ENCODE results near the gene BHMT.
A peak's percentile ranks its signal among the peaks of the same experiment; 100 is the strongest.
"Not testable (repeated sequence)": the region's sequence is repeated elsewhere in the genome, so short reads cannot be mapped to it uniquely, and the experiment has no call there.

Gene BHMT

GRCh38 chr5:79111960-79112702, 522 bp downstream of the BHMT start:
- DNase-seq (ENCODE audit: low spot score) = no peak

- DNase-seq (ENCODE audit: low spot score) = no peak
These were observed 1.1 kb downstream of the BHMT start for GRCh38 chr5:79112703-79113058.

DNA sequence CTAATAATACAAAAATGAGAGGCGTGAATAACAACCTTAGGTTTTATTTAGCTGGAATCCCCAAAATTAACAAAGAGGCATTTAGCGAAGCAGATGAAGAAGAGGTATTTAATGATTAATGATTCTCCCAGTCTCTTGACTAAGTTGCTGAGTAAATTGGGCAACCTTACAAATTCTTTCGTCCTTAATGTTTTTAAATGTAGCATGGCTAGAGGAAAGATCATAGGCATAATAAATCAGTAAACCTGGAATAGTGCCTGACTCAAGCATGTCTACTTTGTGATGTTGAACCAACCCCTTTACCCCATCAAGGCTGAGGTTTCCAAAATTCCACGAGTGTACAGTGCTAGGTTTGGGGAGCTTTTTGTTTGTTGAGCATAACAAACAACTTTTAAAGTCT, 7.9 kb downstream of the BHMT start:
- DNase-seq (ENCODE audit: low spot score) = no peak

DNA sequence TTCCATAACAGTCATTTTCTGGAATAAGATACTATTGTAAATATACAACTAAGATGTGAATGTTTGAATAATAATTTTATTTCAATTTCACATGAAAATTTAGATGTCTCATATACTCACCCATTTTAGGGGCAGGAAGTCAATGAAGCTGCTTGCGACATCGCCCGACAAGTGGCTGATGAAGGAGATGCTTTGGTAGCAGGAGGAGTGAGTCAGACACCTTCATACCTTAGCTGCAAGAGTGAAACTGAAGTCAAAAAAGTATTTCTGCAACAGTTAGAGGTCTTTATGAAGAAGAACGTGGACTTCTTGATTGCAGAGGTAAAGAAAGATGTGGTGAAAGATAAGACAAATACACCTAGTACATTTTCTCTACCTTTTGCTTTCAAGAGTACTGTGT, 8.6 kb downstream of the BHMT start:
- DNase-seq (ENCODE audit: low spot score) = no peak

GRCh38 chr5:79122973-79123372, 11.4 kb downstream of the BHMT start:
- DNase-seq (ENCODE audit: low spot score) = no peak

GRCh38 chr5:79124607-79125006, 13.0 kb downstream of the BHMT start:
- DNase-seq (ENCODE audit: low spot score) = no peak

DNA sequence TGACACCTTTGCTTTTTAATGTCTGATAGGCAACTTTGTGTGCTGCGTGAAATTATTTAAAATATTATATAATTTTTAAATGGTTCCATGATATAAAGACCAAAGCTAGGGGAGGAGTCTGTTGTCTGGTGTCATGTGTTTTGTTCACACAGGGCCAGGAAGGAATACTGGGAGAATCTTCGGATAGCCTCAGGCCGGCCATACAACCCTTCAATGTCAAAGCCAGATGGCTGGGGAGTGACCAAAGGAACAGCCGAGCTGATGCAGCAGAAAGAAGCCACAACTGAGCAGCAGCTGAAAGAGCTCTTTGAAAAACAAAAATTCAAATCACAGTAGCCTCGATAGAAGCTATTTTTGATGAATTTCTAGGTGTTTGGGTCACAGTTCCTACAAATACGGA, 19.2 kb downstream of the BHMT start:
- no peak for DNase-seq (ENCODE audit: low spot score)

GRCh38 chr5:79133121-79133656, 21.6 kb downstream of the BHMT start:
- peak; percentile 68 for DNase-seq (ENCODE audit: low spot score)

GRCh38 chr5:79133657-79134451, 22.2 kb downstream of the BHMT start:
- DNase-seq (ENCODE audit: low spot score) = peak; percentile 62

DNA sequence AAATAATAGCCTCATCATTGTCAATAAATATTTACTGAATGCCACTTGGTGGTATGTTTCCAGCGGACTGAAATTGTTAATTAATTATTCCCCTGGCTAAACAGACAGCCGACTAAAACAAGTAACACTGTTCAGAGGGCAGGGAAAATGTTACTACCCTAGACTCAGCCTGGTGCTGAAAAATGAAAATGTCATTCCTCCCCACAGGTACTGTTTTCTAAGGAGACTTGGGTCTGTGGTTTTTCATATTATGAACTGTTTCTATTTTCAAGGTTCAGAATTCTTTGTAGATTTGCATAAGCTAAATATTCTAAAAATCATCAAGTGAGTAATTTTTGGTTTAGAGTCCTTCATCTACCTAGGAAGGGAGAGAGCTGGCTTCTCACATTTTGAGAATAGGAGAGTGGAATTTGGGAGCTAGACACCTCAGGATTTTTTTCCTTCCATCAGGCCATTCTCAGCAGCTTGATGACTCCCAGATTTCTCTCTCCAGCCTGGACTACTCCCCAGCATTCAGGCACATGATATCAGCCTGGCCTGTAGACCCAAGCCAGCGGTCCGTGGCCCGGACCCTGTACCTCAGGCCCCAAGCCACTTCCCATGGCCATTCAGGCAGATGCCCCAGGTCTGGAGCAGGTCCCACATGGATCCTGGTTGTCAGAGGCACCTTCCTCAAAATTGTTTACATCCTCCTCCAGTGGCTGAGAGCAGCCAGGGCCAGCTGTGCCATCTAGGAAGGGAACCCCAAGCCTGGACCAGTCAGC, 24.4 kb downstream of the BHMT start:
- no peak for DNase-seq (ENCODE audit: low spot score)

- DNase-seq (ENCODE audit: low spot score) = no peak
These were observed 25.0 kb downstream of the BHMT start for GRCh38 chr5:79136618-79137017.

DNA sequence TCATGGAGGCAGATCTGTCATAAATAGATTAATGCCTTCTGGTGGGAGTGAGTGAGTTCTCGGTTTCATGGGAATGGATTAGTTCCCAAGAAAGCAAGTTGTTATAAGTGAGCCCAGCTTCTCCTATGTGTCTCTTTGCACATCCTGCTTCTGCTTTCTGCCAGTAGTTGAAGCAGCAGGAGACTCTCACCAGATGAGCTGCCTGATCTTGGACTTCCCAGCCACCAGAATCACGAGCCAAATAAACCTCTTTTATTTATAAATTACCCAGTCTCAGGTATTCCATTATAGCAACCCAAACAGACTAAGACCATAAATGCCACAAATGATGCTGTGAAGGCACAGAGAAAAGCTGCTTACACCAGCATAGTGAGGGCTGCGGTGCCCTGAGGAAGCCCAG, 28.9 kb downstream of the BHMT start:
- DNase-seq (ENCODE audit: low spot score) = no peak

DNA sequence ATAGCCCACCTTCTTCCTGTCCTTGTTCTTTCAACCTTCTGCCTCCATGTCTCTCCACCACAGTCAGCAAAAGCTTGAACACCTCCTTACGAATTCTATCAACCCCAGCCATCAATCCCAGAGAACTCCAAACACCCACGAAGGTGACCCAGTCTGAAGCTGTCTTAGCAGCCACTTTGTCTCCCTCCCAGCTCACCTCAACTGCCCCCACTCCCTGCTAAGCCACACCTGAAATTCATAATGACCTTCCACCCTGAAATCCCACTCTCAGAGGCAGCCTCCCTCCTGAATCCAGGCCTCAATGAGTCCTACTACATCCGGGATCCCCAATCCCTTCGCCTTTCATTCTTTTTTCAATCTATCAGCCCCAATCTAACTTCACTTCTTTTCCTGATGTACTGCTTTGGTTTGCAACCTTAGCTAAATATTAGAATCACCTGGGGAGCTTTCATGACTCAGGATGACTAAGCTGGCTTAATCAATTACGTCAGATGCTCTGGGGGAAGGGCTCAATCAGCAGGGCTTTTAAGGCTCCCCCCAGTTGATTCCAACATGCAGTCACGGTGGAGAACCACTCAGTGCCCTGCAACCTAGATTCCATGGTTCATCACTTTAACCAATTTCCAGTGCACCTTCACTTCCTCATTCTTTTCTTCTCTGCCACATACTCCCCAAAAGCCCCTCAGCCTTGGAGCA, 32.2 kb downstream of the BHMT start:
- DNase-seq (ENCODE audit: low spot score) = no peak

DNA sequence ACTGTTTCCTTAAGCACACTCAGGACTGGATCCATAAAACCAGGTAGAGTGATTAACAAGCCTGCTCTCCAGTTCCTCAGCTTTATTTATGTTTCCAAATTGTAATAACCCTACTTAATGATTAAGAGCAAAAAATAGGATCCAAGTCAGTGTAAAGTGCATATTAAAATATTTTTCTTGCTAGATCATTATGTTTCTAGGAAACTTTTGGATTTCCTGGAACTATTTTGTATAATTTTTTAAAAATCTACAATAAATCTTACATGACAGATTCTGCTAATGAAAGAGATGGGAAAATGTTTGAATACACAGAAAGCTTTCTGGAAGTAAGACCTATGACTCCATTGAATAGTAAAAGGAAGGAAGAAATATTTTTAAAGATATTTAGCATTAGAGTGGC, 35.5 kb downstream of the BHMT start:
- no peak for DNase-seq (ENCODE audit: low spot score)

DNA sequence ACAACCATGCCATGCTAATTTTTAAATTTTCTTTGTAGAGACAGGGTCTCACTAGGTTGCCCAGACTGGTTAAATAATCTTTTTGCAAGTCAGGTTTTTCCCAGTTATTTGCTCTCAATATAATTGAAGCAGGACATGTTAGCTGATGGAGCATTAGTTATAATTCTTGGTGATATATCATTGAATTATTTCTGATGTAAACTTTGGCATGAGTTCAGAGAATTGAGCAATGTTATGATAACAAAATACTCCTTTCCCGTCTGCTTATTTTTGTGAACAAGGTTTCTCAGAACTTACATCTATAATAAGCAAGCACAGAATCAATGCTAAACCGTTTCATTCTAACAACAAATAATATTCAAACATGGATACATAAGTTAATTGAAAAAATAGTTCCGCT, 37.8 kb downstream of the BHMT start:
- no peak for DNase-seq (ENCODE audit: low spot score)

DNA sequence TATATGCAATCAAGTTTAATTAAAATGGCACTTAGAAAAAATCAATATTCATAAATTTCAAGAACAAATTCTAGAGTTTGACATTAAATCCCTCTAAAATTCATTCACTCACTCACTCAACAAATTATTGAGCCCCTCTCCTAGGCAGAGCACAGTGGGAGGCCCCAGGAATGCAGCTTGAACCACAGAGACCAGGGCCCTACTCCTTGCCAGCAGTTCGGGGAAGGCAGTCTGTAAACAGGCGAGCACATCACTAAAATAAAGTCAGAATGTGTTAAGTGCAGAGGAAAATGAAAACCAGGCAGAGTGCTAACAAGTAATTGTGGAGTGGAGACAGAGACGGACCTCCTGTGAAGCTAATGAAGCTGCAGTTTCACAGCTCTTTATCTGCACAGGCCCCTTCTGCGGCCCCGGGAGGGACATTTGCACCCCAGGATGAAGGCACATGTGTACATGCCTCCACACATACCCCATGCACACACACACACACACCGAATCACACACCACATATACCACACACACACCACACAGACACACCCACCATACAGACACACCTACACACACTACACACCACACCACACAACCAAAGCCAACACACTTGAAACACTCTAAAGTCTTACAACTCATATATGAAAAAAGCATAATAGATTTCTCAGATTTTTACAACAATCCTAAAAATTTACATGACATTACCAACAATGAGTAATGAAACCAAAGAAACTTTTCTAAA, 40.5 kb downstream of the BHMT start:
- no peak for DNase-seq (ENCODE audit: low spot score)

DNA sequence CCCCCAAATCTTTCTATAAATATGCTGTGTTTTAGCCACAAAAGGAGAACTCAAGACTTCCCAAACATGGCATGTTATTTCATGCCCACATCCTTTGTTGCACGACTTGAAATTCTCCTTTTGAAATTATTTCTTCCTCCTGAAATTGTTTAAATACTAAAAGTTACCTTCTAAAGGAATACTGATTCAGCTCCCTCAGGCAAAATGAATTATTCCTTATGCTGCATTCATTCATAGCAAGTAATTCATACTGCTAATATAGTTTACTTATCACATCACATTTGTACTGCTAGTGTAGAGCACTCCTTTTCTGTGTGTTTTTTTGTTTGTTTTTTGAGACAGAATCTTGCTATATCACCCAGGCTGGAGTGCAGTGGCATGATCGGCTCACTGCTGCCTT, 45.7 kb downstream of the BHMT start:
- no peak for DNase-seq (ENCODE audit: low spot score)

DNA sequence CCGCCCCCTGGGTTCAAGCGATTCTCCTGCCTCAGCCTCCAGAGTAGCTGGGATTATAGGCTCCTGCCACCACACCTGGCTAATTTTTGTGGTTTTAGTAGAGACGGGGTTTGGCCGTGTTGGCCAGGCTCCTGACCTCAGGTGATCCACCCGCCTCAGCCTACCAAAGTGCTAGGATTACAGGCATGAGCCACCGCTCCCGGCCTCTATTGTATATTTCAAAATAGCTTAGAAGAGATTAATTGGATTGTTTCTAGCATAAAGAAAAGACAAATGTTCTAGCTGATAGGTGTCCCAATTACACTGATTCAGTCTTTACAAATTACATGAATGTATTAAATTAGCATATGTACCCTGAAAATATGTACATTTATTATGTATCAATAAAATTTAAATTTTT, 50.0 kb downstream of the BHMT start:
- DNase-seq (ENCODE audit: low spot score) = not testable (repeated sequence)

- DNase-seq (ENCODE audit: low spot score) = no peak
These were observed 56.4 kb downstream of the BHMT start for GRCh38 chr5:79168031-79168430.

DNA sequence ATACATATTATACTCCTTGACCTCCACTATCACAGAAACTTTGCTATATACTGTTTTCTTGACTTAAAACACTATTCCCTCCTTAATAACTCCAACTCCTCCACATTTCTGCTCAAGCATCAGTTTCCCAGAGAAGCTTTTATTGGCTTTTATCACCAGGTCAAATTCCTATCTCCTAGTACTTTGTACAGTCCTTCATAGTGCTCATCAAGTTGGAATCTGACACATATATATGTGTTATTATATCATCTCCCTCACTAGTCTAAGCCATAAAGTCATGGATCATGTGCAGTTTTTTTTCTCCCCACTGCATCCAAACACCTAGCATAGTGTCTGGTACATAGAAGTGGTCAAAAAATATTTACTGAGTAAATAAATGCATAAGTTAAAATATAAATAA, 59.1 kb downstream of the BHMT start:
- DNase-seq (ENCODE audit: low spot score) = no peak

DNA sequence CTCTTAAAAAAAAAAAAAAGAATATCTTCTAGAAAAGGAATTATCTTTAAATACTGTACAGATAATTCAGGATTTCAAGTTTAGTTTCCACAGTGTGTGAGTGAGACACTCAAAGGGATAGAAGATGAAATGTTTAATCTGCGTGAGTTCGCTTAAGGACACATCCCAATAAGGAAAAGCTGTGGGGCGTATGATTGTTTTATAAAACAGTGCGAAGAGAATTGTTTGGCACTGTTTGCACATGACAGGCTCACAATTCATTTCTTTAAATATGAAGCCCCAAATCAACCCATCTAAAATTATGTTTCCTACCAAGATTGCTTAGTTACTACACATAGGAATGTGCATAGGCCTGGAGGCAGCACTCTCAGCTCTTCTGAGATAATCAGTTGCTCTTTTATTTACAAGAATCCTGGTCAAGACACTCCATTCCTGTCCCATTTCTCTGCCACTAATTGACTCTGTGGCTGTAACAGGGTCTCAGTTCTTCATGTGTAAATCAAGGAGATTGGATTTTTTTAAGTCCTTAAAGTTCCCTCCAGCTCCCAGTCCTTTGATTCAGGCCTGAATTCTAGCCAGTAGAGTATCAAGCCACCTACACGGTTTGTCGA, 60.1 kb downstream of the BHMT start:
- no peak for DNase-seq (ENCODE audit: low spot score)
